HG03558 (cell line): ENCODE data around the gene PDE4D.

ENCODE experiments used
- ATAC-seq: cut with Tn5 transposase; IDR thresholded peaks from one replicate; pipeline ENCODE4 v1.9.1; 2021; ENCODE audit warnings: moderate number of reproducible peaks; ENCODE audit not compliant: unreplicated experiment; ENCODE audit errors: extremely low read depth

Gene PDE4D

DNA sequence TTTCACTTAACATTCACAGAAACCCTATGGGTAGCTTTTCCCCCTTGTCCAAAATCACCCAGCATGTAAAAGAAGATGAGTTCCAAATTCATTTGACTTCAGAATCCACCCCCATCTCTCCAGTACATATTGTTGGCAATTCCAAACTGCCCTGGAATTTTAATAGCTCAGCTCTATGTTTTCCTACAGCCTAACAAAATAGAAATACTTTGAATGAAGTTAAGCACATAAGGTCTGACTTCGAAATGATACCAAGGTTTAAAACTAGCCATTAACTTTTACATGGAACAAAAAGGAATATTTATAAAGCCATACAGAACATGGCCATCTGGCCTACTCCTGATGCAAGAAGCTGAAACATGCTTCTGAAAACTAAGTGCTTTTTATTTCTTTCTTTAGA, 634.3 kb downstream of the PDE4D start:
- ATAC-seq, result no peak

- ATAC-seq, result no peak
These were observed 635.8 kb downstream of the PDE4D start for GRCh38 chr5:59257488-59258400.

DNA sequence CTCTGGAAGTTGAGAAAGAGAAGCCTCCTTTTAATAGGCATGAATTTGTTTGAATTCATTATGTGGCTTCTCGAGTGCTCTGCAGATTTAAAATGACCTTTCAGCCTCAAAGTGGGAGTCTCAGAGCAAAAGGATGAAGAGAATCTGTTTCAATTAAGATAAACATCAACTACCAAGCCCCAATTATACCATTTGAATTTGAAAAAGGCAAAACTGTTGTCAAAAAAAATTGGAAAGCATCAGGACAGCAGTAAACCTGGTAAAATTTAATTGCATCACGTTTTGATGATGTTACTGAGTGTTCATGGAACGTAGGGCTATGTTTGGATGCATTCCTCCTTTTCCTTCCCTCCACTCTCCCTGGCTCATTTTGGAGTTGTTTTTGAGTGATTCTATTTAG, 637.2 kb downstream of the PDE4D start:
- no peak for ATAC-seq

- no peak for ATAC-seq
These were observed 639.4 kb downstream of the PDE4D start for GRCh38 chr5:59254055-59254687.

DNA sequence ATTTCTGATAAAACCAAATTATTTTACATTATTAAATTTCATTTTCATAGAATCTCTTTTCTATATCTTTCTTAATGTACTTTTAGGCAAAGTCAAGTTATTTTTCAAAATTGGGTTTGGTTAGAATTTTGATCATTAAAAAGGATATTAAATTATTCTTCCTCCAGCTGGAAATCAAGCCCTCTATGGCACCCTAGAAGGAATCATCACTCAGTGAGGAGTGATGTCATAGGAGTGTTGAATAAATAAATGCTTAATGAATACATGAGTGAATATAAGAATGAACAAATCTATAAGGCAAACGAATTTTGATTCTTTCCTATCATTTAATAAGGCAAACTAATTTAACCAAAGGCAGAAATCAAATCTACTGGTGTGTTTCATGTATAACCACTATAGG, 639.9 kb downstream of the PDE4D start:
- no peak for ATAC-seq

GRCh38 chr5:59251627-59252026, 641.9 kb downstream of the PDE4D start:
- ATAC-seq, result no peak

DNA sequence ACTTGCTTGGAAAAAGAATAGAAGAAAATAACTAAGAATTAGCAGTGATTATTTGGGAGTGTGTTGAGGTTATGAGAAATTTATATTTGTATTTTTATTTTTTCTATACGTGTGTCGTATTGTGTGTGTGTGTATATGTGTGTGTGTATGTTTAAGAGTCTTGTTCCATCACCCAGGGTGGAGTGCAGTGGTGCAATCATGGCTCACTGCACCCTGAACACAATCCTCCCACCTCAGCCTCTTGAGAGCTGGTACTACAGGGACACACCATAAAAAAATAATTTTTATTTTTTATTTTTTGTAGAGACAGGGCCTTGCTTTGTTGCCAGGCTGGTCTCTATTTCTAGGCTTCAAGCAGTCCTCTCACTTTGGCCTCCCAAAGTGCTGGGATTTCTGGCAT, 643.8 kb downstream of the PDE4D start:
- ATAC-seq, result no peak

DNA sequence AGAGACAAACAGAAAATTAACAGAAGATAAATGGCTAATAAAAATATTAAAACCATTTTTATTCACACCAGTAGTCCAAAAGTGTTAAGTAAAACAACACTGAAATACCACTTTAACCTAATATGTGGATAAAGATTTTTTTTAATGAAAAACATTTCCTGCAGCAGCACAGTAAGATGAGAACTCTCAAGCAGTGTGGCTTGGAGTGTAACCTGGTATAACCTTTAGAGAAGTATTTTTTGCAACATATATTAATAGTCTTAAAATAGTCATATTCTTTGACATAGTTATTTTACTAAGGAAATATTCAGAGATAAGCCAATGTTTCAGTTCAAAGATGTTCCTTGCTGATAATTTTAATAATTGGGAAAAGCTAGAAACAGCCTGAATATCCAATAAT, 644.4 kb downstream of the PDE4D start:
- ATAC-seq, result no peak

DNA sequence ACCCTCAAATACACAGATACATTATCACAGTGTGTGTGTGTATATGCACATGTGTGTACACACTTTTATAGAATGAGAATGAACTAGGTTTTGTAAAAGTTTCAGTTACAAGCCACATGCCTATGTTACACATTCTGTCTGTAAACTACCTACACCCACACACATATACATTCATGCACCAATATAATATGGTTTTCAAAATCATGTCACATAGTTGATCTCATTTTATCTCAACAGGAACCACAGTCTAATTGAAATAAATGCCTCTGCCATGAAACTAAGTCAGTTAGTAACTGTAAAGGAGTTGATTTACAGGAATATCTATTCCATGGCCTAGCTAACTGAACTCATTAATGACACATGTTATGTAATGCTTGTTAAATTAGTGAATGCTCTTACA, 646.6 kb downstream of the PDE4D start:
- no peak for ATAC-seq

DNA sequence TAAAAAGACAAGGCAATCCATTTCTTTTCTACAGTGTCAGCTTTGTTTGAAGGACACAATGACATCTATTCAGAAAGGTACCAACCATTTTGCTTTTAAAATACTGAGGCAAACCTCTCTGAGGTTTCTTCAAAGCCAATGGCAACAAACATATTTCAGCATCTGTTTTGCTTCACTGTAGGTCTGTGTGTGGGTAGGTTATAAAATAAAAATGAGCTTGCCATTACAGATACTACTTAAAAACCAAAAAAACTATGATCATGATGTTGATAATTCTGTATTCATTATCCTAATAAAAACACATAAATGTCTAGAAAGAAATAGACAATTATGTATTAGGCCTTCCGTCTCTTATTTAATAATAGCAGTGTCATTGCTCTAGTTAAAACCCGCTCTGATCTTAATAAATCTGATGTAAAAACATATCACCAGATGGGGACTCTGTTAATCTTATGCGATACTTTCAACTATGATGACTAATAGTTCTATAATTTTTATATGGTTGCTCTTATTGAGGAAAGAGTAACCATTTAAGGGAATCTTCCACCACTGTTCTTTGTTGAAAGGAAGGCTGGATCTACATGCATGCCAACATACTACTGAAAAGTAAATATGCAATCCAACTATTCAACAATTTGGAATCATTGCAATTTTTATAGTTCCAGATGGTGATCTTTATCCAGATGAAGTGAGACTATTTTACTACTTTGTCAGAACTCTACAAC, 647.2 kb downstream of the PDE4D start:
- ATAC-seq, result no peak

DNA sequence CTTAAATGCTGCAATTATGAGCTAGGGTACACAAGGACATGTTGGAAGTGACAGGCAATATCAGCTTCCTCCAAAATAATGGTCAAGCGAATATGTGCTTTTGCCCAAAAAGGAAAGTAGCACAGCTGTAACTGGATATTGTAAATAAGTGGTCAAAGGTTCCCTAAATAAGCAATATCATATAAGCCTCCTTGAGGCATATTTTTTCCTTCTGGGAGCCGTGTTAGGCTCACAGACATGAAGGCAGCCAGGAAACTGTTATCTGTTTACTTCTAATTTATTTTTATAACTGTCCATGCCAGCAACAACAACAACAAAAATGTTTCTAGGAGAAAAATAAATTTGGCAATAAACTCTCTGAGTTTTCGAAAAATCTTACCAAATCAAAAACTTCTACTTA, 648.3 kb downstream of the PDE4D start:
- ATAC-seq, result no peak

DNA sequence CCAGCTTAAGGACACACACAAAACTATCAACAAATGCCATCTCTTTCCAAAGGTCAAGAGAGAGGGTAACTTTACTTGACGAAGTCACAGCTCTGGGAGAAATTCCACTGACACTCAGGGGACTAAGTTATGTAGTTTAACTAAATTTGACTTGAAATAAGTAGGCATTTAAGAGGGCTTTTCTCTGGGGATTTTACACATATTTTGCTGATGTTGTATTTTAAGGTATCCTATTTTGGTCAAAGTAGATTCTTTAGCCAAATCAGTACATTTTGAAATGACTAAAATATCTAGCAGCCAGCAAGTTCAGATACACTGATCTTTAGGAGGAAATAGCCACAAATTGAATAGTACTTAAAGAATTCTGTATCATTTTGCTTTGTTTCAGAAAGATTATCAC, 652.0 kb downstream of the PDE4D start:
- ATAC-seq, result no peak

- no peak for ATAC-seq
These were observed 652.4 kb downstream of the PDE4D start for GRCh38 chr5:59241119-59241518.

DNA sequence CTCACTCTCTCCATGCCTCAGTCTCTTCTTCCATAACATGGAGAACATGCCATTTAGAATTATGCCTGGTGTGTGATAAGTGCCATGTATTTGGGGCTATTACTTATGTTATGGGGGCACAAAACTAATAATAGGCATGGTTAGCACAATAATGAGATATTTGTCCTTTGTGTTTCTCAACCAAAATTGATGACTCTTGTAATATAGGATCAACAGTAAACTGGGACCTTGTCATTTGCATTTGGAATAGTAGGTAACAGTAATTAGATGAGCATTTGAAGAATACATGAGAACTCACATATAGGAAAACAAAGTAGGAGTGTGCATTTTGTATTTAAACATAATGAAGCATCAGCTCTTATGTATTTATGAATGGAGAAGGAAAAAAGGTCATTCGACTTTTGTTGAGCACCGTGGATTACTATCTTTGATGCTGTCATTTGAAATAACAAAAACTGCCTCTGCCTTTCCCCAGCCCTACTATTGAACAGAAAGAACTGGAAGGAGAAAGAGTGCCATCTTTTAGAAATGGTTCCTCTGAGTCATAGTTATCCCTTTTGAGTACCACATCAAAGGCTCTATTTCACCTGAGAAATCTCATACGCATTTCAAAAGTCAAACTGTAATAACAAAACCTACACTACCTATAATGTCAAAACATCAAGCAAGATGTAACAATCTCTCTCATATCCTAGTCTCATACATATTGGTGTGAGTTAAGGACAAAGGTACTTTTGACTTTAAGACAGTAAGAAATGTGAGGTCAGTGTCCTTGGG, 655.2 kb downstream of the PDE4D start:
- peak; percentile 92 for ATAC-seq

- no peak for ATAC-seq
These were observed 656.5 kb downstream of the PDE4D start for GRCh38 chr5:59236986-59237385.

GRCh38 chr5:59236448-59236847, 657.1 kb downstream of the PDE4D start:
- ATAC-seq, result no peak

- no peak for ATAC-seq
These were observed 659.3 kb downstream of the PDE4D start for GRCh38 chr5:59234236-59234635.

- no peak for ATAC-seq
These were observed 662.1 kb downstream of the PDE4D start for GRCh38 chr5:59231221-59231931.

- ATAC-seq, result no peak
These were observed 670.6 kb downstream of the PDE4D start for GRCh38 chr5:59222687-59223511.
